Endometrial microvascular endothelial cells (primary cell): Measurements from ENCODE around the gene CYBB. TPM values are rescaled to one million over a fixed set of nuclear protein-coding genes. Genes with fewer than 3 reads are reported as not detected.

ENCODE experiments used
- in situ Hi-C: cut with HindIII; loops from 2 replicates; pipeline ENCODE4 v1.10.0; 2017; ENCODE audit warnings: low sequenced_read_pairs, low pct_unique_long_range_greater_than_20kb; ENCODE audit errors: inconsistent ontology term
- total RNA-seq: library from RNA; depleted of rRNA; stranded (reverse); fragments of >200 nt; gene quantifications from one replicate; pipeline ENCODE4 v1.2.3, GENCODE V29; 2015; ENCODE audit errors: inconsistent ontology term

Gene CYBB
- total RNA-seq, 1 donor from 2014 or later, result not detected

GRCh38 chrX:37781814-37782213 lies 2.0 kb downstream of the CYBB start:
- in situ Hi-C loops, result no loop called here

- in situ Hi-C loops, result no loop called here
Observed at GRCh38 chrX:37782359-37782758, 2.5 kb downstream of the CYBB start.

DNA sequence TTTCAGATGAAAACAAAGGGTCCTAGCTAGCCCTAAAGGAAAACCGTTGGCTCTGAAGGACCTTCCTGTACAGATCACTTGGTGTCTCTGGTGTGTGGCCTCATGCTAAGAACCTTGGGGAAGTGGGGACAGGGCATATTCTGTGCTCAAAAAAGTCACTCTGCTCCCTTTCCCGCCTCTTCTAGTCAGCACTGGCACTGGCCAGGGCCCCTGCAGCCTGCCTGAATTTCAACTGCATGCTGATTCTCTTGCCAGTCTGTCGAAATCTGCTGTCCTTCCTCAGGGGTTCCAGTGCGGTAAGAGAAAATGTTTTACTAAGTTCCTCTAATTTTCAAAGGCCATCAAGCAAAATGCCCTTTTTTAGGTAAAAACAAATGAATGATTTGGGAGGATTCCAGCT lies 3.4 kb downstream of the CYBB start:
- in situ Hi-C loops, result no loop called here

GRCh38 chrX:37785569-37785968 lies 5.7 kb downstream of the CYBB start:
- in situ Hi-C loops, result no loop called here

GRCh38 chrX:37786624-37787422 lies 7.0 kb downstream of the CYBB start:
- in situ Hi-C loops, result no loop called here

DNA sequence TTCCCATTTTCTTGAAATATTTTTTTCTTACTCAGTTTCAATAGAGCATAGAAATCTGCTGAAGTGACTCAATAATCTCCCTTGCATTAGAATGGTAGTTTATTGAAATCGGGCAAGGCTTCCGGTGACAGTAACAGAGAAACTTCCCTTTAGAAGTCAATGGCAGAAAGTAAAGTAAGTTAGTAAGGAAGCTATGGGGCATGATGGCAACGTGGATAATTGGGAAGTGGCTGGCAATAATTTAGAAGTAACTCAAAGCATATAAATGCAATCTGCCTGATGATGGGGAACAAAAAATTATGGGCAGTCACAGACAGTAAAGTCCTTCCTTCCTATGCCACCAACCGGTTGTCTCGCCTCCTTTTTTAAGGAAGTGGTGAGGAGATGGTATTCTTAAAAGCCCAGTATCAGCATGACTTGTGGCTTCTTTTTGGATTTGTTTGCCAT lies 7.6 kb downstream of the CYBB start:
- in situ Hi-C loops, result no loop called here

DNA sequence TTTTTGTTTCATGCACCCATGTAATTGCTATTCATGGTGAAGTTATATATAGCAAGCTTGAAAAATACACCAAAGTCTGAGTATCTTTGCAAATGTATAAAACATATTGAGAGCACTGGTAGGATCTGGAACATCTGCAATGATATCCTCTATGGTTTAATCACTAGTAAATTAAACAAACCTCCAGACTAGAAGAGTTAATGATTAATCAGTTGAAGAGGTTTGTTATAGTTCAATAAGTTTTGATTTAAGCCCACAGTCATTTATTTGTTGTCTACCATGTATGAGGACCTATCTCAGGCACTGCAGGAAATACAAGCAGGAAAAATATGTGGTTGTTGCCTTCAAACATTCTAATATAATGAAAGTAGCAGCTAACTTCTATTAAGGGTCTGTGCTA lies 16.5 kb downstream of the CYBB start:
- in situ Hi-C loops, result no loop called here

DNA sequence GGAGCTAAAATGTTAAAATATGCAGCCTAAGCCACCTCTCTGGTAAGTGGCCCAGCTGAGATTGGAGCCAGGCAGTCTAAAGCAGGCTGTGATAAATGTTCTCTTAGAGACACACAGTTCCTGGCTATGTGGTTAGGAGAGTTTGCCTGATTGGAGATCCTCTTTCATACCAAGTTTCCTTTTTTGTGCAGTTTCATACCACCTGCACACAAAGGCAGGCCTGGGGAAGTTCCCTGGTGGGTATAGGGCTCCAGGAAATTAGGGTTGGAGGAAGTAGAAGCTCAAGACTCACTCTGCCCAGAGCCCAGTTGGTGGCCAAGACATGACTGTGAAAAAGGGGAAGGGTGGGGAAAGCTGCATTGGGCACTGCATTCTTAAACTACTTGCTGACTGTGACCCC lies 16.9 kb downstream of the CYBB start:
- in situ Hi-C loops, result no loop called here

DNA sequence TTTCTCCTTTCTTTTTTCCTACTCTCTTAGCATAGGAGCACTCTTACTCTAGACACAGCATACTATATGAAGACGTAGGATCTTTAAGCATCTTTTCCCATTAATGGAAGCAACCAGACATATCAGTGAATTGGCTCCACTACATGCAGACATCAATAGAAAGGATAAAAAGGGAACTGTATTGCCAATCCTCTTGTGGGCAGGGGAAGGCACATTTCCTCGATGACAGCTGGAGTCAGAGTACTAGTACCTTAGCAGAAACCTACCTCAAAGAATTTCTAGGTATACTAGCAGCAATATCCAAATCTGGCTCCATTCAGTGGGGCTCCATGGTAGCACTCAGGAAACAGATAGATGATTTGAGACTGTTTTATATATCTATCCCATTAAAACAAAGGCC lies 20.1 kb downstream of the CYBB start:
- in situ Hi-C loops, result no loop called here

DNA sequence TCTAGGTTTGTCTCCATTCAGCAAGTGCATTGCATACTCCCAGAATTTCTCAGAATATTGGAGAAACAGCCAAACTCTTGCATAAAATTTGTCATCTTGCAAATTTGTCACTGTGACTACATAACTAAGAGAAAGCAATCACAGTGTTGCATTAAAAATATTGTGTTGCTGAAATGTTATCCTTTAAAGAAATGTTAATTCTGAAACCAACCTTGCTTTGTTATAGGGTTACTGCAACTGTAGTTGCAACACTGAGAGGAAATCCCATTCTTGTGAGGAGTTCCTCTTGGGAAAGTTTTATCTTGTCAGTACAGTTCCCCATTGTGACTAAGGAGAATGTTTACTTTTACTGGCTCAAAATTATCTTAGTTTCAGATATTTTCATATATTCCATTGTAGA lies 20.9 kb downstream of the CYBB start:
- in situ Hi-C loops, result no loop called here

DNA sequence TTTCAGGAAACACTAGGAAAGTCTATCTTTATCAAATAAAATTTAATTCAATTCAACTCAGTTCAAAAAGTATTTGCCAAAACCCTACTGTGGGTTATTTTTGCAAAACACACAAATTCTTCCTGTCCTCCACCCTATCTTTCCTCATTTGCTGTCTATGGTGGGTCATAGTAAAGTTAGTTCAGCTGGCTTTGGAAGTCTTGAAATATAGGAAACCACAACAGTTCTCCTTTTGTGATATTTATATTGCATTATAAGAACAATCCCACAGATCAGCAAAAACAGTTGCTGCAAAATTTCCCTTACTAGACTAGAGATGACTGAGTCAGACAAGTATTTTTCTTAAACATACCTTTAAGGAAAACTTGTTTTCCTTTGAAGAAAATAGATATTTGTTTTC lies 22.2 kb downstream of the CYBB start:
- in situ Hi-C loops, result no loop called here

- in situ Hi-C loops, result no loop called here
Observed at GRCh38 chrX:37803057-37803456, 23.2 kb downstream of the CYBB start.

- in situ Hi-C loops, result no loop called here
Observed at GRCh38 chrX:37809970-37810369, 30.1 kb downstream of the CYBB start.

DNA sequence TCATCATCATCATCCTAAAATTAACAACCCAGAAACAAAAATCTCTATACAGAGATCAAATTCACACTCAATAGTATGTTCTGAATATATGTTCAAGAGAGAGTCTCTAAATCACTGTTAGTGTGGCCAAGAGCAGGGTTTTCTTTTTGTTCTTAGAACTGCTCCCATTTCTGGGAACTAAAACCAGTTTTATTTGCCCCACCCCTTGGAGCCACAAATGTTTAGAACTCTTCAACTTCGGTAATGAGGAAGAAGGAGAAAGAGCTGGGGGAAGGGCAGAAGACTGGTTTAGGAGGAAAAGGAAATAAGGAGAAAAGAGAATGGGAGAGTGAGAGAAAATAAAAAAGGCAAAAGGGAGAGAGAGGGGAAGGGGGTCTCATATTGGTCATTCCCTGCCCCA lies 32.3 kb downstream of the CYBB start:
- in situ Hi-C loops, result no loop called here

DNA sequence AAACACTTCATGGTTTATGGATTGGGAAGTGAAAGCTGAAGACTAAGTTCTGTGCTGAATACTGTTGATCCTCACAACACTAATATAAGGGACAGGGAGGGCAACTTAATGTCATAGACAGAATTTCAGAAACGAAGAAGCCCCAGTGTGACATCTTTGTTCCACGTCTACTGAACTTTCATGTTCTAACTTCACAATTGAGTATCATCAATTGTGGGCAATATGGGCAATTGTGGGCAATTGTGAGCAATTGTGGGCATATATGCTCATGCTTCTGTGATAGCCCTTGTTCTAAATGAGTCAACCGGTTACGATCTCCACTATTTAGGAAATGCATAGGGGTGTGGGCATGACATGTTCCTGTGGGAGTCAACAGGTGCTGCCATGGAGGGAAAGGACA lies 33.7 kb downstream of the CYBB start:
- in situ Hi-C loops, result no loop called here

DNA sequence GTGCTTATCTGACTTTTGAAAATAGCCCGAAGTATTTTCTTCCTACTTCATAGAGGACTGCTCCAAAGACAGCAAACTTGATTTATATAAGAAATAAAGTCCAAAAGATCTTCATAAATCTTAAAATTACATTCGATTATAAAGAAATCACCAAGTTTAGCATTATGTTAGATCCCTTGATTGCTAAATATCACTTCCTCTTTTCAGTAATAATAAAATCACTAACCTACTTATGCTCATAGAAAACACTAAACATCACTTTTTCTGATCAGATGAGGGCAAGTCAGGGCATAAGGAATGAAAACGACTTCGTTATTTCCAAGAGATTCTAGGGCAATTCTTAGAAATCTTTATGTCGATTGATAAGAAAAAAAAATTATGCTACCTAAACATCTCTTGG lies 35.5 kb downstream of the CYBB start:
- in situ Hi-C loops, result no loop called here

GRCh38 chrX:37816766-37817165 lies 36.9 kb downstream of the CYBB start:
- in situ Hi-C loops, result no loop called here

DNA sequence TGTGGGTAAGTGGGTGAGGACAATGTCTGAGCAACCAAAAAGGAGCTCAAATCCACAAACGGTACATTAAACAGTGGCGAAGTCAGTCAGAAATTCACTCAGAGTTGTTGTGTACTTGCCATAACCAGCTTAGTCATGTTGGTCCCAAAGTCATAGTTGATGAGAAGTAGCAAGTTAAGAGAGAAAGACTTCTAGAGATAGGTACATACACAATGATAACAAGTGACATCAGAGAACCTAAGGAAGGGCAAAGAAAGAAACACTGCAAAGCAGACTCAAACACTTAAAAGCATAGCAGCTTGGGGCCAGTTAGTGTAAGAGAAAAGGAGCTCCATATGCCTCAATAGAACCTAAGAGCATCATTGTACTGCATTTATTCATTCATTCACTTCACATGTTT lies 37.3 kb downstream of the CYBB start:
- in situ Hi-C loops, result no loop called here

DNA sequence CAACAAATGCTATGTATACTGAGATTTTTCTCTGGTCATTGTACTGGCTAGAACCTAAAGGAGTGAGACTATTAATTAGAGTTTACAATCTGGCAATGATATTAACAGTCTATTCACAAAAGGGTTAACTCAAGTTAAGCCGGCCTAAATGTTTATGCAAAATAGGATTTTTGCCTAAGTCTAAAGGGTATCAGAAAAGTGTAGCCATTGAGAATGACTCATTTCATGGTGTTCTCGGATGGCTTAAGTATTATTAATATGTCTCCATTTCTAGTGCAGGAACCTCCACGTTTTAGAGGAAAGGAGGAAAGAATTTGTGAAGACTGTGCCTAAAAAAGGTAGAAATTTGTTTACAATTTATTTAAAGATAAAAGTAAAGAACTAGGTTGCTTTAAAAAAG lies 37.7 kb downstream of the CYBB start:
- in situ Hi-C loops, result no loop called here

DNA sequence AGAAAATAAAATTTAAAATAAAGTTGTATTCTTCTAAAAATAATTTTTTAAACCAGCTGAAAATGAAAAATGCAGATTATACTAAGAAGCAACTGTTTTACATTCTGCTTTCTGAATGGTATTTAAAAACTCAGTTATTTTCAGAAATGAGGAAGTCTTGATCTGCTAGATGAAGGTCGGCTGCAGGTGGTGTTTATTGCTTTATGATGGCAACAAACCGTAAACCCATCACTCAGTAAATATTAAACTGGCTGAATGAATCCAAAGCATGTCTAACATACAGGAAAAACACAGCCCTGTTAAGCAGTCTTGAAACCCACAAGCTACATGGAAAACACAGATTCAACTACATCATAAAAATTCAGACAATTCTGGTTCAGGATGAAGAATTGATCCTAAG lies 38.2 kb downstream of the CYBB start:
- in situ Hi-C loops, result no loop called here

- in situ Hi-C loops, result no loop called here
Observed at GRCh38 chrX:37820646-37821045, 40.8 kb downstream of the CYBB start.
